Fibroblast of mammary gland (primary cell): ENCODE data around the gene FADS3.

Source experiments
- DNase-seq: peaks from one replicate; pipeline ENCODE4 v3.0.0-alpha.2; 2010; ENCODE audit warnings: low read depth
- H3K4me3 ChIP-seq: 2 replicates; pipeline ENCODE4 v1.5.1; 2011; ENCODE audit warnings: low read depth, mild to moderate bottlenecking, low read length, moderate library complexity; ENCODE audit not compliant: control insufficient read depth
- CTCF ChIP-seq: conservative IDR thresholded peaks from 2 replicates; pipeline ENCODE4 v1.5.1; 2011; ENCODE audit warnings: low read depth, low read length, inconsistent platforms; ENCODE audit not compliant: control insufficient read depth, insufficient read depth

FADS3 gene

GRCh38 chr11:61899146-61899841 lies 7.9 kb upstream of the FADS3 start:
- peak; percentile 72 for DNase-seq
- no peak overlapping the region for H3K4me3 ChIP-seq
- peak; percentile 95 for TF ChIP-seq CTCF

GRCh38 chr11:61898247-61898582 lies 6.9 kb upstream of the FADS3 start:
- DNase-seq: no peak
- no peak overlapping the region for H3K4me3 ChIP-seq
- TF ChIP-seq CTCF: no peak

GRCh38 chr11:61897387-61898246 lies 6.3 kb upstream of the FADS3 start:
- peak; percentile 89 for TF ChIP-seq CTCF
- peak; percentile 60 for DNase-seq
- no peak overlapping the region for H3K4me3 ChIP-seq

GRCh38 chr11:61896665-61897386 lies 5.5 kb upstream of the FADS3 start:
- DNase-seq: no peak
- H3K4me3 ChIP-seq: no peak overlapping the region
- no peak for TF ChIP-seq CTCF

- H3K4me3 ChIP-seq: no peak overlapping the region
- DNase-seq: no peak
- TF ChIP-seq CTCF: no peak
Measured at GRCh38 chr11:61895718-61896059, 4.3 kb upstream of the FADS3 start.

GRCh38 chr11:61895046-61895717 lies 3.8 kb upstream of the FADS3 start:
- no peak for DNase-seq
- no peak overlapping the region for H3K4me3 ChIP-seq
- no peak for TF ChIP-seq CTCF
